K562 (cell line): Measurements from ENCODE around the gene CCNL1. TPM values are rescaled to one million over a fixed set of nuclear protein-coding genes. Genes with fewer than 3 reads are reported as not detected.

Source experiments
- FOSL1 ChIP-seq: fragments of 200-800 bp; sonication (Bioruptor generic); conservative IDR thresholded peaks from 2 replicates; pipeline ENCODE4 v1.6.1; 2016; ENCODE audit warnings: missing genetic modification characterization, missing compliant biosample characterization
- GABPA ChIP-seq: fragments of 200-800 bp; sonication (Bioruptor generic); conservative IDR thresholded peaks from 2 replicates; pipeline ENCODE4 v1.6.1; 2016; ENCODE audit warnings: low read depth, missing genetic modification characterization, missing compliant biosample characterization
- MIER1 ChIP-seq: fragments of 450-650 bp; IDR thresholded peaks from 2 replicates; pipeline ENCODE4 v1.6.1; 2016; ENCODE audit warnings: antibody characterized with exemption, mild to moderate bottlenecking, low read depth
- NFE2L1 ChIP-seq: fragments of 450-650 bp; IDR thresholded peaks from 2 replicates; pipeline ENCODE4 v1.6.1; 2016; ENCODE audit warnings: missing genetic modification characterization, low read depth, mild to moderate bottlenecking, missing compliant biosample characterization, moderate library complexity, borderline replicate concordance
- PHB2 ChIP-seq: fragments of 450-650 bp; IDR thresholded peaks from 2 replicates; pipeline ENCODE4 v1.6.1; 2017; ENCODE audit warnings: low read depth
- POU5F1 ChIP-seq: fragments of 150-350 bp; IDR thresholded peaks from 2 replicates; pipeline ENCODE4 v1.6.1; 2014; ENCODE audit warnings: borderline replicate concordance, low read length, low read depth, mild to moderate bottlenecking; ENCODE audit not compliant: partially characterized antibody
- SETDB1 ChIP-seq: IDR thresholded peaks from one replicate; pipeline ENCODE4 v1.6.1; 2012; ENCODE audit warnings: low read length, control low read depth, inconsistent platforms
- SREBF1 ChIP-seq: fragments of 150-350 bp; IDR thresholded peaks from 2 replicates; pipeline ENCODE4 v1.6.1; 2014; ENCODE audit warnings: antibody characterized with exemption, low read depth, low read length, borderline replicate concordance
- ZBTB1 ChIP-seq: sonication (generic); formaldehyde crosslinking; IDR thresholded peaks from 2 replicates; pipeline ENCODE4 v1.8.1; 2023; ENCODE audit warnings: missing genetic modification reagents, low read depth, mild to moderate bottlenecking, borderline replicate concordance
- ZFP36 ChIP-seq: fragments of 150-350 bp; IDR thresholded peaks from 2 replicates; pipeline ENCODE4 v1.6.1; 2018; ENCODE audit warnings: low read length, low read depth; ENCODE audit not compliant: partially characterized antibody
- ZNF778 ChIP-seq: fragments of 450-650 bp; formaldehyde crosslinking; IDR thresholded peaks from 2 replicates; pipeline ENCODE4 v1.4.0; 2020; ENCODE audit warnings: mild to moderate bottlenecking, moderate library complexity
- polyA plus RNA-seq, 8 experiments: library from polyadenylated mRNA; depleted of rRNA in 4 of 8; stranded (reverse) in 5 of 8; unstranded in 3 of 8; fragments of >200 nt; fragmentation: Nextera tagmentation in 2 of 8; fragmentation: Illumina TruSeq in 1 of 8; extraction: Ambion mirVana in 2 of 8; extraction: Trizol in 1 of 8; gene quantifications; 2 replicates each; pipeline versions ENCODE4 v1.2.1 to v1.2.3, GENCODE V29; 2011 to 2014; ENCODE audit warnings: inconsistent platforms in 1 of 8, missing spikeins in 1 of 8
- total RNA-seq, 7 experiments: library from RNA; depleted of rRNA in 6 of 7; stranded (reverse); fragments of >200 nt in 6 of 7; fragmentation: Illumina TruSeq in 2 of 7; extraction: Trizol in 2 of 7; gene quantifications; 2 replicates each; pipeline versions ENCODE4 v1.2.1 to v1.2.3, GENCODE V29; 2011 to 2021; ENCODE audit warnings: low replicate concordance in 1 of 7
- TF ChIP-seq, protein P1 (sequence below): sonication (generic); formaldehyde crosslinking; IDR thresholded peaks from 2 replicates; pipeline ENCODE4 v1.8.0; 2022; ENCODE audit warnings: missing genetic modification reagents, mild to moderate bottlenecking, borderline replicate concordance
- TF ChIP-seq, protein P2 (sequence below), 2 experiments: fragments of 150-350 bp in 1 of 2; IDR thresholded peaks; 2 replicates each; pipeline ENCODE4 v1.6.1; 2012 to 2016; ENCODE audit warnings: low read depth in 2 of 2, low read length in 2 of 2, mild to moderate bottlenecking in 1 of 2, moderate library complexity in 1 of 2
- TF ChIP-seq, protein P3 (sequence below), 2 experiments: fragments of 250-450 bp in 1 of 2; fragments of 450-650 bp in 1 of 2; sonication (Bioruptor Pico) in 1 of 2; IDR thresholded peaks; 2 replicates each; pipeline versions ENCODE4 v1.6.1 to v1.8.0; 2016 to 2021; ENCODE audit warnings: mild to moderate bottlenecking in 2 of 2, moderate library complexity in 2 of 2, missing compliant biosample characterization in 1 of 2, missing genetic modification characterization in 1 of 2

CCNL1 gene
- total and polyA plus RNA-seq, 9 of the 15 experiments (the other 6 are each of a cell fraction or from before 2014, with no cell fraction given): 16.1 to 186 (median 132) TPM

DNA sequence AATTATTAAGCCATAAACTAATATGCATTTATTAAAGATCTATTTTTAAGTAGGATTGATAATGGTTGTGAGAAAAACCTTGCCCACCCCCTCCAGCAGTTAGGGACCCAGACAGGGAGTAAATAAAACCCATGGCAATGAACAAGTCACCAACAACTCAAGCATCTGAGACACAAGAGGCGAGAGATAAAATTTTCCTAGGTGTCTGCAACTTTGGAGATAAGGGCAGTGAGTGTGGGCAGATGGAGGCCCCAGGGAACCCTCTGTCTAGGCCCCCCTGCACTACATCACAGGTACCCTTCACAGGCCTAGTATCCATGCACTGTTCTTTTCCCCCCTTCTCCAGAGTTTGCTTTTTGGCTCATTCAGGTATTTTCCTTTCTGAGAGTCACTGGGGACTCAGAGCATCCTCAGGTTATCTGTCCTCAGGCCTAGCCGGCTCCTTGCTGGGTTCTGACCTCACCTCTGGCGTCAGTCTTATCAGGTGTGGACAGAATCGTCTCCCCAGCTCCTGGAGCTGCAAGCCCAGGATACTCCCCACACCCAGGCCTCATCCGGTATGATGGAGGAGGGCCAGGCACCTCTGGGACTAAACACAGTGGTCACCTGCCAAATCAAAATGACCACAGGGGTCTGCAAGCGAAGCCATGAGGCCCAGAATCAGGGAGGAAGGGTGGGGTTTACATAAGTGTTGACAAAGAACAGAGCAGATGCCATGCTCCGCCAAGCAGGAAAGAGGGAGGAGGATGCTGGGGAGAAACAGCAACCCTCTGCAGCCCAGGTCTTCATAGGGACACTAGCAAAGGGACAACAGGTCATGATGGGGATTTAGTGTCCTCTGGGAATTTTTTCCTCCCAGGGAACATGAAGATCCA lies 50.4 kb downstream of the CCNL1 start (continued):
- TF ChIP-seq, protein P1, sequence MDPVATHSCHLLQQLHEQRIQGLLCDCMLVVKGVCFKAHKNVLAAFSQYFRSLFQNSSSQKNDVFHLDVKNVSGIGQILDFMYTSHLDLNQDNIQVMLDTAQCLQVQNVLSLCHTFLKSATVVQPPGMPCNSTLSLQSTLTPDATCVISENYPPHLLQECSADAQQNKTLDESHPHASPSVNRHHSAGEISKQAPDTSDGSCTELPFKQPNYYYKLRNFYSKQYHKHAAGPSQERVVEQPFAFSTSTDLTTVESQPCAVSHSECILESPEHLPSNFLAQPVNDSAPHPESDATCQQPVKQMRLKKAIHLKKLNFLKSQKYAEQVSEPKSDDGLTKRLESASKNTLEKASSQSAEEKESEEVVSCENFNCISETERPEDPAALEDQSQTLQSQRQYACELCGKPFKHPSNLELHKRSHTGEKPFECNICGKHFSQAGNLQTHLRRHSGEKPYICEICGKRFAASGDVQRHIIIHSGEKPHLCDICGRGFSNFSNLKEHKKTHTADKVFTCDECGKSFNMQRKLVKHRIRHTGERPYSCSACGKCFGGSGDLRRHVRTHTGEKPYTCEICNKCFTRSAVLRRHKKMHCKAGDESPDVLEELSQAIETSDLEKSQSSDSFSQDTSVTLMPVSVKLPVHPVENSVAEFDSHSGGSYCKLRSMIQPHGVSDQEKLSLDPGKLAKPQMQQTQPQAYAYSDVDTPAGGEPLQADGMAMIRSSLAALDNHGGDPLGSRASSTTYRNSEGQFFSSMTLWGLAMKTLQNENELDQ (CRISPR knock-in tag): no peak
- TF ChIP-seq ZBTB1 (CRISPR knock-in tag): no peak
- TF ChIP-seq, protein P2, sequence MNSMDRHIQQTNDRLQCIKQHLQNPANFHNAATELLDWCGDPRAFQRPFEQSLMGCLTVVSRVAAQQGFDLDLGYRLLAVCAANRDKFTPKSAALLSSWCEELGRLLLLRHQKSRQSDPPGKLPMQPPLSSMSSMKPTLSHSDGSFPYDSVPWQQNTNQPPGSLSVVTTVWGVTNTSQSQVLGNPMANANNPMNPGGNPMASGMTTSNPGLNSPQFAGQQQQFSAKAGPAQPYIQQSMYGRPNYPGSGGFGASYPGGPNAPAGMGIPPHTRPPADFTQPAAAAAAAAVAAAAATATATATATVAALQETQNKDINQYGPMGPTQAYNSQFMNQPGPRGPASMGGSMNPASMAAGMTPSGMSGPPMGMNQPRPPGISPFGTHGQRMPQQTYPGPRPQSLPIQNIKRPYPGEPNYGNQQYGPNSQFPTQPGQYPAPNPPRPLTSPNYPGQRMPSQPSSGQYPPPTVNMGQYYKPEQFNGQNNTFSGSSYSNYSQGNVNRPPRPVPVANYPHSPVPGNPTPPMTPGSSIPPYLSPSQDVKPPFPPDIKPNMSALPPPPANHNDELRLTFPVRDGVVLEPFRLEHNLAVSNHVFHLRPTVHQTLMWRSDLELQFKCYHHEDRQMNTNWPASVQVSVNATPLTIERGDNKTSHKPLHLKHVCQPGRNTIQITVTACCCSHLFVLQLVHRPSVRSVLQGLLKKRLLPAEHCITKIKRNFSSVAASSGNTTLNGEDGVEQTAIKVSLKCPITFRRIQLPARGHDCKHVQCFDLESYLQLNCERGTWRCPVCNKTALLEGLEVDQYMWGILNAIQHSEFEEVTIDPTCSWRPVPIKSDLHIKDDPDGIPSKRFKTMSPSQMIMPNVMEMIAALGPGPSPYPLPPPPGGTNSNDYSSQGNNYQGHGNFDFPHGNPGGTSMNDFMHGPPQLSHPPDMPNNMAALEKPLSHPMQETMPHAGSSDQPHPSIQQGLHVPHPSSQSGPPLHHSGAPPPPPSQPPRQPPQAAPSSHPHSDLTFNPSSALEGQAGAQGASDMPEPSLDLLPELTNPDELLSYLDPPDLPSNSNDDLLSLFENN (IDR thresholded peaks at IDR 0.05; ENCODE audit: low read depth in 2 of 2, low read length in 2 of 2): peak in 1 of 2 experiments; percentile 81; a peak in 1 of 4 replicates
- TF ChIP-seq MIER1: no peak
- TF ChIP-seq SETDB1: no peak
- TF ChIP-seq NFE2L1: no peak
- TF ChIP-seq GABPA (tag): no peak
- TF ChIP-seq POU5F1: no peak
- TF ChIP-seq PHB2: peak; percentile 82; the same call in 1 of the 2 replicates
- peak; percentile 64; the same call in 1 of the 2 replicates for TF ChIP-seq FOSL1
- TF ChIP-seq, protein P3, sequence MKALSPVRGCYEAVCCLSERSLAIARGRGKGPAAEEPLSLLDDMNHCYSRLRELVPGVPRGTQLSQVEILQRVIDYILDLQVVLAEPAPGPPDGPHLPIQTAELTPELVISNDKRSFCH (CRISPR knock-in tag; IDR thresholded peaks at IDR 0.05): no peak
- TF ChIP-seq, protein P3 (tag; IDR thresholded peaks at IDR 0.05): 0 out of 2 replicates have a peak, but pooled peaks have one; percentile 82
- TF ChIP-seq ZFP36: no peak
- TF ChIP-seq SREBF1: no peak
- no peak for TF ChIP-seq ZNF778 (CRISPR knock-in tag)
- TF ChIP-seq, all 486 proteins: peak for 117
